ENCODE measurements around the gene IPPK.

The IPPK gene

DNA sequence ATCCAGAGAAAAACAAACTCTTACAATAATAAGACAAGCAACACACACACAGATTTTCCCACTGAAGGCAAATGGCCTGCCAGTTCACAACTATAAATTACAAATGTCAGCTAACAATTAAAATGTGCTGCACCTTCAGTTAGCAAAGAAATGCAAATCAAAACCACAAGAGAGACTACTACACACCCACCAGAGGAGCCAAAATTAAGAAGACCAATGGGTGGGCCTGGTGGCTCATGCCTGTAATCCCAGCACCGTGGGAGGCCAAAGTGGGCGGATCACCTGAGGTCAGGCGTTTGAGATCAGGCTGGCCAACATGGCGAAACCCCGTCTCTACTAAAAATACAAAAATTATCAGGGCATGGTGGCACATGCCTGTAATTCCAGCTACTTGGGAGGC is 15.1 kb upstream of the IPPK start:
- DNase-seq (ENCODE audit: low read depth) = no peak

DNA sequence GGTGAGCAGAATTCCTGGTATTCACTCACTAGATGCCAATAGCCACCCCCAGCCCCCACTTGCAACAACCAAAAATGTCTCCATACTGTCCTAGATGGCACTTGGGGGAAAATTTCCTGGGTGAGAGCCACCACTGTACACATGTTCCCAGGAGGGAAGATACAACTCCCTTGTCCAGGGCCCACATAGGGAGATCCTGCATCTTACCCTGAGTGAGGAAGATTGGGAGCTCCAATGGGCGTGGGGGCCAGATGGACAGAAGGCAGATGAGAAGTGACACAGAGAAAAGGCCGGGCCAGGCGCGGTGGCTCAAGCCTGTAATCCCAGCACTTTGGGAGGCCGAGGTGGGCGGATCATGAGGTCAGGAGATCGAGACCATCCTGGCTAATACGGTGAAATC is 12.3 kb upstream of the IPPK start:
- DNase-seq (ENCODE audit: low read depth) = no peak

DNA sequence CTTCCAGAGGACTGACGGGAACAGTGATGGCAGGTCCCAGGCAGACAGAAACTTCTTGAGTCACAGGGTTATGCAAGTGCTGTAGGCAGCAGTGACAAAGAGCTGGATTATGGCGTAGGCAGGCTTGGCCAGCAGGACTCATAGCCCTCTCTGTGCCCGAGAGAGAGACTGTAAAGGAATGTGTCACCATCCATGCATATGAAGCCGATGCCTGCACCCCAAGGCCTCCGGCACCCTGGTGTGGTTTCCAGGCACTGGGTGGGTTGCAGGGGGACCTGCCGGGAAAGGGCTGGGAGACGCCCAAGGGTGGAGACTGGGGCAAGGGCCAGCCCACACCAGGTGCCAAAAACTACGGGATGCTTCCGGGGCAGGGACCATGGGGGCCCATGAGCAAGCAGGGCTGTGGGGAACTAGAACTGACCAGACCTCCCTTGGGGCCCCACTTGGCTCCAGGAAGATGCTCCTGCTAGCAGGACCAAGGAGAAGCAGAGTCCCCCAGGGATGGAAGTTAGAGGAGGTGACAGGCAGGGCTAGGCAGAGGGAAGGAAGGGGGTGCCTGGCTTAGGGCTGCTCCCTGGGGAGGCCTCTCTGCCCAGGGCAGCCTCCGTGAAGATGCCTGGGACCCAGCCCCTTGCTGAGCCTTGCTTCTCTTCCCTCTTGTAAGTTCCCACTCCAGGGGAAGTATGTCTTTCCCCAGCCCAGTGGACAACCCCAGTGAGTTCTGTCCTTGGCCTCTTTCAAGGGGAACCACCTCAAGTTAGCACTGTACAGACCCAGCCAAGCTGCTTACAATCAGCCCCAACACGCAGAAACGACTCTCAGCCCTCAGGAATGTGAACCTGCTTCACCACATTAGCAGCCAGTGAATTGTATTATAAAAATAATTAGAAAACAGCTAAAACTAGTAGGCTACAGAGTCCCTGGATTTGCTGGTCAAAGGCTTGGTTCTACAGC is 10.5 kb upstream of the IPPK start:
- DNase-seq (ENCODE audit: low read depth) = no peak

DNA sequence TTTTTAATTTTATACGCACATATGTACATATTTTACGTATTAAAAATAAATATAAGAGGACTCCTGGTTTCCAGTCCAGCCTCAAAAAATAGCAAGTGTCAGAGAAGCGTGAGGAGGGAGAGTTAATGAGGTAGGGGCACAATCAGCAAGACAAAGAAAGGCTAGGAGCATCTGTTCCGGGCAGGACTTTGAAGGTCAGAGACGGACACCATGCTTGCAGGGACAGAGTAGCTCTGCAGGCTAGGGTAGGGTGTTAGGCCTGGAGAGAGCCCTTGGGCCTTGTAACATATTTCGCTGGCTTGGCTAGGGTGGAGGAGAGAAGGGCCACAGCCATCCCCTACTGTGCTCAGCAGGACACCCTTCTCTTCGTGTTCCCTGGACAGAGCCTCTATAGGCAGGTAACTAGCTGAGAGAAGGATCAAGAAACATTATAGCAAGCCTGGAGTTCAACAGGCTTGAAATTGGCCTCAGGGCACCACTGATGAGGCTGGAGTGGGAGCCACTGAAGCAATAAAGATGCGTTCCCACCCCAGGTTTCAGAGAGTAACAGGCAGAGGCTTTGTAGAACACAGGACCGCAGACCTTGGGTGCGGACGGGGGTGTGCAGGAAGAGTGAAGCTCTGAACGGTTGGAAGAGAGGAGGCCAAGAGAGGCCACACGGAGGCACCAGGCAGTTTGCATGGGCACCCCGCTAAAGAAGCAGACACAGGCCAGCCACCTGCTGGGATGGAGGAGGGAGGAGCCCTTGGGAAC is 9.7 kb upstream of the IPPK start:
- DNase-seq (ENCODE audit: low read depth) = no peak

- no peak for DNase-seq (ENCODE audit: low read depth)
Measured at GRCh38 chr9:92671323-92671722, 1.4 kb upstream of the IPPK start.

- peak; percentile 5 for DNase-seq (ENCODE audit: low read depth)
Measured at GRCh38 chr9:92669527-92669889, 423 bp downstream of the IPPK start.

DNA sequence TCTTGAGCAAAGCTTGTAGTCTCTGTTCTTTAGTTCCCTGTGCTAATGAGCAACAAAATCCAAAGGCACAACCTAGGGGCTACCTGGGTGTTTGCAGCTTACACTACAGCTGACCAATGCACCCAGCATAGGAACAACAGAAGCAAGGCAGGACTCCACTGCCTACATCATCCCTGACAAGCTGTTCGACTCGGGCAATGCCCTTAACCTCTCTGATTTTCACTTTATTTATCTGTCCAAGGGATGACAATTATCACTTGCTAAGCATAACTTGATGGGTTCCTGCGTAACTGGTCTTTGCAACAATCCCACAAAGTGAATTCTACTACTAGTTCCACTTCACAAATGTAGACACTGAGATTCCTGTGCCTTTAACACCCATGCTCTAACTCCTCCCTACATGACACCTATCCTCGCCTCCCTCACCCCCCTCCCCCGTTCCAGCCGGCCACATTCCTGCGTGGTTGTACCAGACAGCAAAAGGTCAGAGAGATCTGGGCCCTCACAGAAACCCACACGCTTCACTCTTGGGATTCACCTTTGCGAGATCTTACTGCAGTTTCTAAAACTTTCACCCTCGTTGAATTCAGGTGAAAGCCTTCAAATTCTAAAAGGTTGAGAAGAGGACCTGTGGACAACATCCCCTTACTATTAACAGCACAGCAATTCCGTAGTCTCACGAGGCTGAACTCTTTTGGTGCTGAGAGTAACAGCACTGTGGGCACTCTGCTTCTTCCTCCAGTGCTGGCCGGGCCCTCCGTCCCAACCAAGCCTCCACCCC is 995 bp downstream of the IPPK start:
- peak; percentile 15 for DNase-seq (ENCODE audit: low read depth)

GRCh38 chr9:92666912-92667532 is 2.9 kb downstream of the IPPK start:
- no peak for DNase-seq (ENCODE audit: low read depth)

DNA sequence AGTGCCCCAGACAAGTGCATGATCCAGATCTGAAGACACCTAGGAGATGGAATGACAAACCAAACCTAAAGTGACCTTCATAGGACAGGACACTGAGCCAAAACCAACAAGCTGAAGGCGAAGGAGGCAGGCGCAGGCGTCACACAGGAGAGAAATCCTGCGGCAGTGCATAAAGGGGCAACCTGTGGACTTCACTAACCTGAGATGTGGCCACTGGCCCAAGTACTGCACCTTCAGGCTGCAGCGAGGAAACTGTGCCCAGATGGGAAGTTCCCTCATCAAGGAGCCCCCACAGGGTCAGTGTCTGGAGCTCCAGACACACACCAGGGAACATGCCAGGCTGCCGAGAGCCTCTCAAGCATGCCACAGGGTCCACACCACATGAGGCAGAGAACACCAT is 3.7 kb downstream of the IPPK start:
- DNase-seq (ENCODE audit: low read depth) = no peak

DNA sequence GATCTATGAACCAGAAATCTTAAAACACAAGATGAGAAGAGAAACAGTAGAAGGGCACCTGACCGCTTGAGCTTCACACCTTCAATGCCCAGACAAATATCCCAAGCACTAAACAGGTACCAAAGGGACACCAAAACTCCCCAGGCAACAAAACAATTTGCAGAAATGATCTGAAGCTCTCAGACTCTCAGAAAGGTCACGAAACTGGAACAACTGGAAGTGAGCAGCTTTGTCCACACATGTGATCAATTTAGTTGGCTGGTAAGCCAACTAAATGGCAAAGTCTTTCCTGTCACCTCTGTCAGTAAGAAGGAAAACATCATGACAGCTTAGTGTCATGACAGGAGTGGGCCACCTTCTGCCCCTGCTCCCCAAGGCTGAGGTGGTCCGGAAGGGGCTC is 4.1 kb downstream of the IPPK start:
- no peak for DNase-seq (ENCODE audit: low read depth)

DNA sequence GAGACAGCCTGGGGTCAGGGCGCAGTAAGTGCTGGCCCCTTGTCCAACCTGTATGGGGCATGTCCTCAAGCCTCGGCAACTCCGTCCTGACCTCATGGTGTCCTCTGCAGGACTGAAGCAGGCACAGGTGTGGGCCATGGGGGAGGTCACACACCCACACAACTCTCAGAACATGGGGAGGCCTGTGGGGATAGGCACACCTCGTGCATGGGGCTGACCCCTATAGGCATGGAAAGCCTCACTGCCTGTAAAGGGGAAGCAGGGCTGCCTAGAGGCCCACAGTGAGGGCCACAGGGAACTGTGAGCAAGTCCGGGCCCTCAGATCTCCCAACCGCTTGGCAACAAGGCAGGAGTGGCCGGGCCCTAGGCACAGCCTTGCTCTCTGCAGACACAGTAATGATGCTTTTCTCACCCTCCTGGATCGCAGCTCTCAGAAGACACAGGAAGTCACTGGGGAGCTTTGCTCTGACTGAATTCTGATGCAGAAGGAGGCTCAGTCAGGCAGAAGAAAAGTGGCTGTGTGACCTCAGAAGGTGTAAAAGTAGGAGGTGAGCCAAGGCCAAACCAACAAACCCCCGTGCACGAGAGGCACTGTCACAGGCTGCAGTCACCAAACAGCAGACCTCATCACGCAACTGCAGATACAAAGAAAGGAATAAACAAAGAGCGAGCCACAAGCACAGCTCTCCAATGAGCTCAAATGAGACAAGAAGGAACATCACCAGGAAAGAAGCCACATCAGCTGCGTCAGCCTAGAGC is 5.4 kb downstream of the IPPK start:
- DNase-seq (ENCODE audit: low read depth) = no peak

DNA sequence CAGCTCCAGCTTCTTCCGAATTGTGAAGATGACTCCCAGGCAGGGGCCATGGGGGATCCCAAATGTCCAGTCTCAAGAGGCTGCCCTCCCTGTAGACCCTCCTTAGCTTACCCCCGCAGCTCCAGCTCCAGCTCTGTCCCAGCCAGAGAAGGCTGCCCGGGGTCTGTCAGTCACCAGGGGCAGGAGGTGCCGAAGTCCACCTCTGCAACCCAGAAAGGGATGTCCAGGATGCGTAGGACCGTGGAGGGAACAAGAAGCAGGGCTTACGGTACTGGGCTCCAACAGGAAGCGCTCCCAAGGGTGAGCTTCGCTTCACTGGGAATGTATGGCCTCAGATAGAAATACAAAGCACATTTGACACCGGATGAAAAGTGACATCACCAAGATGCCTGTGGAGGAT is 6.0 kb downstream of the IPPK start:
- no peak for DNase-seq (ENCODE audit: low read depth)

- DNase-seq (ENCODE audit: low read depth) = no peak
Measured at GRCh38 chr9:92663126-92663525, 6.8 kb downstream of the IPPK start.

DNA sequence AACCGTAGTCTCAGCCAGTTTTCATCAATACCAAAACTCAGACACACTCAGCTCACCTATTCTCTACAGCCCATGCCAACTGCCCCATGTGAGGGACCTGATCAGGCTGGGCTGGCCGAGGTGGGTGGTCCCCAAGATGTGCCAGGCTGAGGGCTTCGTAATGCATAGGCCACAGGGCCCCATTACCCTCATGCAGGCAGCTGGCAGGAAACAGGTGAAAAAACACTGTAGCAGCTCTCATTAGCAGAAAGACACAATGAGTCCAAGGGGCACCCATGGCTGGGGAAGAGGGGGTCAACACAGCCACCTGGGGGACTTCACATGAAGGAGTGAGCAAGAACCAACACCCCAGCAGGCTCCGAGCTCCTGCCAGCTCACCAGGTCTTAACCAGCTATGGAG is 8.2 kb downstream of the IPPK start:
- DNase-seq (ENCODE audit: low read depth) = no peak

DNA sequence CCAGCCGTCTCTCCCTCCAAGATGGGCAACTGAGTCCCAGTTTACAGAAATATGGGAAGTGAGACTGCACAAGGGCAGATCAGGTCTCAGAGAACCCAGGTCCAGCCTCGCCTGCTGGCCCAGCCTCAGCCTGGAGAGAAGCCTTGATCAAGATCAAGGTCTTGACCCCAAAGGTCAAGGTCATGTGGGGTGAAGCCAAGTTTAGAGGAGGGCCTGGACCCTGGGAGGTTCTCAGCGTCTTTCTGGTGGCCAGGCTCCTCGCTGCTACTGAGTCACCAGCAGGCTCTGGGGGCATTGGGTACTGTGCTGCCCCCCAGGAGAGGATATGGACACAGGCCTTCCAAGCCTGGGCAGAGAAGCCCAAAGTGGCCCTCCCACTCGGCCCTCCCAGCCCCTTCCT is 8.8 kb downstream of the IPPK start:
- no peak for DNase-seq (ENCODE audit: low read depth)

GRCh38 chr9:92660266-92660665 is 9.7 kb downstream of the IPPK start:
- DNase-seq (ENCODE audit: low read depth) = no peak

GRCh38 chr9:92659601-92660000 is 10.3 kb downstream of the IPPK start:
- no peak for DNase-seq (ENCODE audit: low read depth)

DNA sequence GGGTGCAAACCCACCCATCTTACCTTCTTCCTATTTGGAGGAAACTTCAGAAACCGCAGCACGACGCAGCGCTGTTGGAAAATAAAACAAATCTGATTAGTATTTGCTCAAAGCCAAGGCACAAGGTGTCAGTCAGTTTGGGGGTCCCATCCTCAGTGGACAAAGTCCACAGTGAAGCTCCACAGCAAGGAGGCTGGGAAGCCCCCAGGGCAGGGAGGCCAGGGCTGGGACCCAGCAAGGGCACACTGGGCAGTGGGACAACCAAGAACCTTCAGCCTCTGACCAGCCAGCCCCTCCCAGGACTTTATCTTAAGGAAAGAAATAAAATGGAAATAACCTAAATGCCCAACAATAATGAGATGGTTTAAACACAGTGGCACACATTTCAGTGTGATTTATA is 11.3 kb downstream of the IPPK start:
- DNase-seq (ENCODE audit: low read depth) = no peak

DNA sequence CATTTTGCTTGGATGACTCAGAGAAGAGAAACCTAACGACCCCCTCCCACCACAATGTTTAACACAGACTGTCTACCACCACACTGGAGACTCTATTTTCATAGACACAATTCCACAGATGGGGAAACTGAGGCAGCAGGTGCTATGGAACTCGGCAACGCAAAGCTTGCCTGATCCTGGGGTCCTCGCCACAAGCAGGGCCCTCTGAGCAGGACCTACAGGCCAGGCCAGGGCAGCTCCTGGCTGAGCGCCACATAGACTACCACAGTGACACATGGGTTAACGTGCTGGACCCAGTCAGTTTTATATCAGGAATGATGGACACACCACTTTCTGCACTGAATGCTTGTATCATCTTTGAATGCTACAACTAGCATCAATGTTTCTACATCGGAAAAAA is 11.8 kb downstream of the IPPK start:
- no peak for DNase-seq (ENCODE audit: low read depth)

- no peak for DNase-seq (ENCODE audit: low read depth)
Measured at GRCh38 chr9:92657296-92658094, 12.4 kb downstream of the IPPK start.

GRCh38 chr9:92656537-92656925 is 13.4 kb downstream of the IPPK start:
- no peak for DNase-seq (ENCODE audit: low read depth)
